HG02981 (cell line): ENCODE results near the gene COL1A2.

ENCODE experiments used
- ATAC-seq: cut with Tn5 transposase; IDR thresholded peaks from one replicate; pipeline ENCODE4 v1.9.1; 2021; ENCODE audit warnings: mild to moderate bottlenecking, moderate library complexity; ENCODE audit not compliant: unreplicated experiment

Gene COL1A2

GRCh38 chr7:94432281-94432670 lies 37.6 kb downstream of the COL1A2 start:
- ATAC-seq = no peak

- no peak for ATAC-seq
Measured at GRCh38 chr7:94432817-94433216, 38.1 kb downstream of the COL1A2 start.

- ATAC-seq = no peak
Measured at GRCh38 chr7:94433224-94433623, 38.5 kb downstream of the COL1A2 start.

GRCh38 chr7:94434042-94434441 lies 39.3 kb downstream of the COL1A2 start:
- ATAC-seq = no peak

GRCh38 chr7:94436018-94436604 lies 41.4 kb downstream of the COL1A2 start:
- peak; percentile 94 for ATAC-seq

GRCh38 chr7:94436700-94437099 lies 42.0 kb downstream of the COL1A2 start:
- no peak for ATAC-seq

GRCh38 chr7:94439893-94440381 lies 45.2 kb downstream of the COL1A2 start:
- no peak for ATAC-seq

GRCh38 chr7:94440451-94441039 lies 45.9 kb downstream of the COL1A2 start:
- no peak for ATAC-seq

GRCh38 chr7:94441138-94441537 lies 46.4 kb downstream of the COL1A2 start:
- ATAC-seq = no peak

GRCh38 chr7:94442639-94443038 lies 47.9 kb downstream of the COL1A2 start:
- ATAC-seq = no peak

- ATAC-seq = no peak
Measured at GRCh38 chr7:94444813-94445212, 50.1 kb downstream of the COL1A2 start.

GRCh38 chr7:94445696-94446194 lies 51.0 kb downstream of the COL1A2 start:
- no peak for ATAC-seq

- ATAC-seq = no peak
Measured at GRCh38 chr7:94446308-94446707, 51.6 kb downstream of the COL1A2 start.

- ATAC-seq = peak; percentile 69
Measured at GRCh38 chr7:94449151-94449725, 54.5 kb downstream of the COL1A2 start.

GRCh38 chr7:94450044-94450697 lies 55.5 kb downstream of the COL1A2 start:
- no peak for ATAC-seq

- no peak for ATAC-seq
Measured at GRCh38 chr7:94451187-94451586, 56.5 kb downstream of the COL1A2 start.

GRCh38 chr7:94452239-94452638 lies 57.5 kb downstream of the COL1A2 start:
- no peak for ATAC-seq

- no peak for ATAC-seq
Measured at GRCh38 chr7:94453898-94454297, 59.2 kb downstream of the COL1A2 start.

- no peak for ATAC-seq
Measured at GRCh38 chr7:94458041-94458440, 63.3 kb downstream of the COL1A2 start.

GRCh38 chr7:94466516-94466915 lies 71.8 kb downstream of the COL1A2 start:
- no peak for ATAC-seq

- no peak for ATAC-seq
Measured at GRCh38 chr7:94471604-94472003, 76.9 kb downstream of the COL1A2 start.

GRCh38 chr7:94472608-94473007 lies 77.9 kb downstream of the COL1A2 start:
- no peak for ATAC-seq
